22Rv1 (cell line): ENCODE measurements around the gene SEMA3C.

Source experiments
- H3K27ac ChIP-seq: fragments of 450-650 bp; 2 replicates; pipeline ENCODE4 v1.5.1; 2017
- CTCF ChIP-seq: fragments of 450-650 bp; IDR thresholded peaks from 2 replicates; pipeline ENCODE4 v1.5.1; 2017; ENCODE audit warnings: mild to moderate bottlenecking
- ZFX ChIP-seq: fragments of 450-650 bp; IDR thresholded peaks from 2 replicates; pipeline ENCODE4 v1.6.1; 2017; ENCODE audit warnings: antibody characterized with exemption, borderline replicate concordance

SEMA3C gene

GRCh38 chr7:80722616-80723195 is 196.1 kb downstream of the SEMA3C start:
- no peak overlapping the region for H3K27ac ChIP-seq

GRCh38 chr7:80721883-80722615 is 196.8 kb downstream of the SEMA3C start:
- TF ChIP-seq ZFX = no peak
- no peak for TF ChIP-seq CTCF

More at GRCh38 chr7:80722616-80723195, 196.1 kb downstream of the SEMA3C start:
- no peak for TF ChIP-seq ZFX
- no peak for TF ChIP-seq CTCF

GRCh38 chr7:80720146-80720545 is 198.7 kb downstream of the SEMA3C start:
- H3K27ac ChIP-seq = no peak overlapping the region
- TF ChIP-seq CTCF = no peak
- TF ChIP-seq ZFX = no peak

More at GRCh38 chr7:80721883-80722615, 196.8 kb downstream of the SEMA3C start:
- no peak overlapping the region for H3K27ac ChIP-seq

GRCh38 chr7:80719261-80719660 is 199.6 kb downstream of the SEMA3C start:
- H3K27ac ChIP-seq = no peak overlapping the region
- TF ChIP-seq ZFX (no peak), CTCF (no peak)

- TF ChIP-seq ZFX (no peak), CTCF (no peak)
- H3K27ac ChIP-seq = no peak overlapping the region
Measured at GRCh38 chr7:80711531-80711930, 207.3 kb downstream of the SEMA3C start.

- H3K27ac ChIP-seq = no peak overlapping the region
- TF ChIP-seq CTCF = no peak
- TF ChIP-seq ZFX = no peak
Measured at GRCh38 chr7:80708123-80708522, 210.7 kb downstream of the SEMA3C start.

GRCh38 chr7:80707318-80707717 is 211.5 kb downstream of the SEMA3C start:
- H3K27ac ChIP-seq = no peak overlapping the region
- TF ChIP-seq ZFX (no peak), CTCF (no peak)
